ENCODE results near the gene TRAPPC1. TPM values are rescaled to one million over a fixed set of nuclear protein-coding genes. Genes with fewer than 3 reads are reported as not detected.
A peak's percentile ranks its signal among the peaks of the same experiment; 100 is the strongest.

The TRAPPC1 gene
- total and polyA plus RNA-seq, 2 experiments from 2014 or later = 37.8 to 321 TPM

DNA sequence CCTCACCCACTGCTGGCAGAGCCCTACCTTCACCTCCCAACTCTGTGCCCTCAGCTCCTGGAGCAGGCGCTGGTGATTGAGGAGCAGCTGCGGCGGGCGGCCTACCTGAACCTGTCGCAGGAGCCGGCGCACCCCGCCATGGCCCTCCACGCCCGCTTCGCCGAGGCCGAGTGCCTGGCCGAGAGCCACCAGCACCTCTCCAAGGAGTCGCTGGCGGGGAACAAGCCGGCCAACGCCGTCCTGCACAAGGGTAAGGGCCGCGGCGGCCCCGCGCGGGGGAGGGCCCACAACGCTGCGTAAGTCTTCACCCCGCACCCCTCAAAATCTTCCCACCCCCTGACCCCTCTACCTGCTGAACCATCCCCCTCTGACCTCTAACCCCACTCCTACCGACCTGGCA lies 22.7 kb downstream of the TRAPPC1 start:
- Histone ChIP-seq H3K4me3 (no peak overlapping the region), H3K36me3 (ENCODE audit: low read depth) (peaks cover 9% of the 10 kb centered on the region; the same call in 1 of the 2 replicates), H2AFZ (no peak overlapping the region), H3K79me2 (ENCODE audit: insufficient read depth) (peaks cover 2% of the 10 kb centered on the region; the same call in 1 of the 2 replicates), H3K9me2 (ENCODE audit: insufficient read depth) (no peaks in the 10 kb centered on the region), H3F3A (ENCODE audit: insufficient read depth) (peaks cover 18% of the 10 kb centered on the region), H4K20me1 (ENCODE audit: insufficient read depth) (no peaks in the 10 kb centered on the region), H3K27ac (no peak overlapping the region), H3K9me3 (ENCODE audit: low read depth) (no peaks in the 10 kb centered on the region), H3K9ac (no peak overlapping the region), H3K4me1 (ENCODE audit: insufficient read depth) (no peaks in the 10 kb centered on the region), H3K27me3 (replicated peaks; ENCODE audit: insufficient read depth) (no peaks in the 10 kb centered on the region), H3K4me2 (ENCODE audit: unreplicated experiment) (no peak overlapping the region)
- TF ChIP-seq EZH2 (IDR thresholded peaks at IDR 0.05; ENCODE audit: insufficient read depth, poor library complexity, severe bottlenecking) = no peak
- no peak for TF ChIP-seq EZH2phosphoT487 (IDR thresholded peaks at IDR 0.05; ENCODE audit: insufficient read depth, low read depth)
- in situ Hi-C loops (cut with MboI) = no loop called here
- 88 to 94% methylated on average over 15 to 29 of the region's 29 CpGs for WGBS, 2 experiments (ENCODE audit: low coverage in 1 of 2, low lambda C conversion rate in 2 of 2, missing lambda C conversion rate in 2 of 2)
- DNase-seq = no peak

DNA sequence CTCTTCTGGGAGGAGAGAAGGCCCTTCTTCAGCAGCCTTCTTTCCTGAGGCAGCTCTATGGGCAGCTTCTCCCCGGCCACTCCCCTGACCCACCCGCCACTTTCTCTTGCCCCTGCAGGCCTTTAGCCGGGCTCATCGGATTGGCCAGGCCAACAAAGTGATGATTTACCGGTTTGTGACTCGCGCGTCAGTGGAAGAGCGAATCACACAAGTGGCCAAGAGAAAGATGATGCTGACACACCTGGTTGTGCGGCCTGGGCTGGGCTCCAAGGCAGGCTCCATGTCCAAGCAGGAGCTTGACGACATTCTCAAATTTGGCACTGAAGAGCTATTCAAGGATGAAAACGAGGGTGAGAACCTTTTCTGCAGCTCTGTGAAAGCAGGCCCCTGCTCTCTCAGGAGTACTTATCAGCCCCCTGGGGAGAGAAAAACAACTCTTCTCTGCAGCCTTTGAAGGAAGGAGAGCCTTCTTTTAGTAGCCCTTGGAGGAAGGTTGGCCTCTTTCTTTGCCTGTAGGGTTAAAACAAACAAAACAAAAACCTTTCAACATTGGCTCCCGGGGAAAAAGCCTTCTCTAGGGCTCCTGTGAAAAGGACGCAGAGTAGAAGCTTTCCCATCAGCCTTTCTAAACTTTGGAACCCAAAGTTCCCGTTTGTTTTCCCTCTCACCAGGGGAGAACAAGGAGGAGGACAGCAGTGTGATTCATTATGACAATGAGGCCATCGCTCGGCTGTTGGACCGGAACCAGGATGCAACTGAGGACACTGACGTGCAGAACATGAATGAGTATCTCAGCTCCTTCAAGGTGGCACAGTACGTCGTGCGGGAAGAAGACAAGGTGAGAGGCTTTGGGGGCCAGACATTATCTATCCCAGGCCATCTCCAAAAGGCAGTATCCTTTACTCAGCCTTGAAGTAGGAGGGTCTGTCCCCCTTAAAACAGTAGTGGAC lies 28.3 kb downstream of the TRAPPC1 start:
- Histone ChIP-seq H3K9me3 (ENCODE audit: low read depth) (no peaks in the 10 kb centered on the region), H3K4me3 (no peak overlapping the region), H4K20me1 (ENCODE audit: insufficient read depth) (no peaks in the 10 kb centered on the region), H3K4me2 (ENCODE audit: unreplicated experiment) (no peak overlapping the region), H3F3A (ENCODE audit: insufficient read depth) (no peaks in the 10 kb centered on the region), H3K9me2 (ENCODE audit: insufficient read depth) (no peaks in the 10 kb centered on the region), H3K27me3 (replicated peaks; ENCODE audit: insufficient read depth) (no peaks in the 10 kb centered on the region), H3K27ac (no peak overlapping the region), H3K9ac (no peak overlapping the region), H3K4me1 (ENCODE audit: insufficient read depth) (no peaks in the 10 kb centered on the region), H3K36me3 (ENCODE audit: low read depth) (peaks cover 36% of the 10 kb centered on the region; the same call in 1 of the 2 replicates), H2AFZ (no peak overlapping the region), H3K79me2 (ENCODE audit: insufficient read depth) (no peaks in the 10 kb centered on the region)
- 70 to 80% methylated on average over 22 of the region's 22 CpGs for WGBS, 2 experiments (ENCODE audit: low coverage in 1 of 2, low lambda C conversion rate in 2 of 2, missing lambda C conversion rate in 2 of 2)
- in situ Hi-C loops (cut with MboI) = no loop called here
- no peak for TF ChIP-seq EZH2phosphoT487 (IDR thresholded peaks at IDR 0.05; ENCODE audit: insufficient read depth, low read depth)
- no peak for TF ChIP-seq EZH2 (IDR thresholded peaks at IDR 0.05; ENCODE audit: insufficient read depth, poor library complexity, severe bottlenecking)
- no peak for DNase-seq

- H3K9me2 ChIP-seq (ENCODE audit: insufficient read depth) = no peaks in the 10 kb centered on the region
- H3K9me3 ChIP-seq (ENCODE audit: low read depth) = no peaks in the 10 kb centered on the region
- H3K4me1 ChIP-seq (ENCODE audit: insufficient read depth) = no peaks in the 10 kb centered on the region
- DNase-seq = peak; percentile 69
- 62 to 68% methylated on average over 6 of the region's 6 CpGs for WGBS, 2 experiments (ENCODE audit: low coverage in 1 of 2, low lambda C conversion rate in 2 of 2, missing lambda C conversion rate in 2 of 2)
- in situ Hi-C loops (cut with MboI) = no loop called here
- TF ChIP-seq EZH2phosphoT487 (IDR thresholded peaks at IDR 0.05; ENCODE audit: insufficient read depth, low read depth) (no peak), EZH2 (IDR thresholded peaks at IDR 0.05; ENCODE audit: insufficient read depth, poor library complexity, severe bottlenecking) (no peak)
- no peak overlapping the region for H3K4me2 ChIP-seq (ENCODE audit: unreplicated experiment)
- H3F3A ChIP-seq (ENCODE audit: insufficient read depth) = no peaks in the 10 kb centered on the region
- no peak overlapping the region for H3K27ac ChIP-seq
- H3K27me3 ChIP-seq (replicated peaks; ENCODE audit: insufficient read depth) = no peaks in the 10 kb centered on the region
- no peak overlapping the region for H2AFZ ChIP-seq
- H4K20me1 ChIP-seq (ENCODE audit: insufficient read depth) = no peaks in the 10 kb centered on the region
- H3K9ac ChIP-seq = peak overlapping the region; percentile 32; the same call in 1 of the 2 replicates
- no peak overlapping the region for H3K4me3 ChIP-seq
- H3K36me3 ChIP-seq (ENCODE audit: low read depth) = peaks cover 27% of the 10 kb centered on the region; the same call in 1 of the 2 replicates
- no peaks in the 10 kb centered on the region for H3K79me2 ChIP-seq (ENCODE audit: insufficient read depth)
Observed at GRCh38 chr17:7897773-7898172, 34.0 kb downstream of the TRAPPC1 start.

DNA sequence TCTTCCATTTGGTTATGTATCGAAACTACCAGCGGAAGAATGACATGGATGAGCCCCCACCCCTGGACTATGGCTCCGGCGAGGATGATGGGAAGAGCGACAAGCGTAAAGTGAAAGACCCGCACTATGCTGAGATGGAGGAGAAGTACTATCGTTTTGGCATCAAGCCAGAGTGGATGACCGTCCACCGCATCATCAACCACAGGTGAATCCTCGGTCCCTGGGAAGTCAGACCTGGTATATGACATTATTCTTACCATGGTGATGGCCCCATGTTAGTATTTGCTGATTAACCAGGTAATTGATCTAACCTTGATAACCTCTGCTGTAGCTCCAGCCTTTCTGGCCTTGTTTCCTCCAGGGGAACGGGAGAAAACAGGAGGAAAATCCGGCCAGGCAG lies 34.7 kb downstream of the TRAPPC1 start:
- no peak for DNase-seq
- Histone ChIP-seq H2AFZ (no peak overlapping the region), H4K20me1 (ENCODE audit: insufficient read depth) (no peaks in the 10 kb centered on the region), H3K4me1 (ENCODE audit: insufficient read depth) (no peaks in the 10 kb centered on the region), H3F3A (ENCODE audit: insufficient read depth) (no peaks in the 10 kb centered on the region), H3K79me2 (ENCODE audit: insufficient read depth) (no peaks in the 10 kb centered on the region), H3K9me3 (ENCODE audit: low read depth) (no peaks in the 10 kb centered on the region), H3K4me2 (ENCODE audit: unreplicated experiment) (no peak overlapping the region), H3K27ac (no peak overlapping the region), H3K4me3 (no peak overlapping the region), H3K36me3 (ENCODE audit: low read depth) (peaks cover 29% of the 10 kb centered on the region; the same call in 1 of the 2 replicates), H3K9me2 (ENCODE audit: insufficient read depth) (no peaks in the 10 kb centered on the region), H3K9ac (peak overlapping the region; percentile 18; the same call in 1 of the 2 replicates), H3K27me3 (replicated peaks; ENCODE audit: insufficient read depth) (no peaks in the 10 kb centered on the region)
- TF ChIP-seq EZH2 (IDR thresholded peaks at IDR 0.05; ENCODE audit: insufficient read depth, poor library complexity, severe bottlenecking) (no peak), EZH2phosphoT487 (IDR thresholded peaks at IDR 0.05; ENCODE audit: insufficient read depth, low read depth) (no peak)
- in situ Hi-C loops (cut with MboI) = no loop called here
- 80 to 85% methylated on average over 13 of the region's 13 CpGs for WGBS, 2 experiments (ENCODE audit: low coverage in 1 of 2, low lambda C conversion rate in 2 of 2, missing lambda C conversion rate in 2 of 2)

Data from GM23248 (cell line).